HepG2 (cell line): ENCODE data around the gene PRADC1. TPM values are rescaled to one million over a fixed set of nuclear protein-coding genes. Genes with fewer than 3 reads are reported as not detected.

Source experiments
- ARNT ChIP-seq: fragments of 450-650 bp; IDR thresholded peaks from 2 replicates; pipeline ENCODE4 v1.6.1; 2017
- BORCS8-MEF2B ChIP-seq: sonication (generic); formaldehyde crosslinking; IDR thresholded peaks from 2 replicates; pipeline ENCODE4 v1.8.0; 2022; ENCODE audit warnings: mild to moderate bottlenecking, missing genetic modification reagents
- CENPBD1 ChIP-seq: sonication (generic); formaldehyde crosslinking; IDR thresholded peaks from 2 replicates; pipeline ENCODE4 v1.8.0; 2022; ENCODE audit warnings: missing genetic modification reagents, low read depth, mild to moderate bottlenecking, borderline replicate concordance
- ETV5 ChIP-seq: IDR thresholded peaks from 2 replicates; pipeline ENCODE4 v1.6.1; 2018; ENCODE audit warnings: missing biosample characterization, missing genetic modification reagents, inconsistent platforms, borderline replicate concordance
- FOXO1 ChIP-seq: sonication (generic); formaldehyde crosslinking; IDR thresholded peaks from 2 replicates; pipeline ENCODE4 v1.4.0; 2020; ENCODE audit warnings: missing genetic modification reagents
- FOXP1 ChIP-seq, 2 experiments: fragments of 450-650 bp in 1 of 2; IDR thresholded peaks; 2 replicates each; pipeline ENCODE4 v1.6.1; 2017 to 2018; ENCODE audit warnings: antibody characterized with exemption in 1 of 2
- GTF3A ChIP-seq: sonication (generic); formaldehyde crosslinking; conservative IDR thresholded peaks from 2 replicates; pipeline ENCODE4 v1.4.0; 2020; ENCODE audit warnings: mild to moderate bottlenecking, missing genetic modification reagents
- HMGA1 ChIP-seq: sonication (generic); formaldehyde crosslinking; conservative IDR thresholded peaks from 2 replicates; pipeline ENCODE4 v1.4.0; 2020; ENCODE audit warnings: missing genetic modification reagents
- HOXD1 ChIP-seq: sonication (generic); formaldehyde crosslinking; IDR thresholded peaks from 2 replicates; pipeline ENCODE4 v1.5.0; 2020; ENCODE audit warnings: missing genetic modification reagents
- KDM2A ChIP-seq: sonication (generic); formaldehyde crosslinking; IDR thresholded peaks from 2 replicates; pipeline ENCODE4 v1.4.0; 2020; ENCODE audit warnings: low read depth, missing genetic modification reagents, borderline replicate concordance
- MXD3 ChIP-seq: IDR thresholded peaks from 2 replicates; pipeline ENCODE4 v1.6.1; 2016; ENCODE audit warnings: mild to moderate bottlenecking, missing biosample characterization, missing genetic modification reagents
- NCOA2 ChIP-seq: sonication (generic); formaldehyde crosslinking; IDR thresholded peaks from 2 replicates; pipeline ENCODE4 v1.8.0; 2022; ENCODE audit warnings: inconsistent platforms
- NFKB2 ChIP-seq: sonication (generic); formaldehyde crosslinking; IDR thresholded peaks from 2 replicates; pipeline ENCODE4 v1.4.0; 2020; ENCODE audit warnings: missing genetic modification reagents, borderline replicate concordance
- PHF21A ChIP-seq: sonication (generic); formaldehyde crosslinking; IDR thresholded peaks from 2 replicates; pipeline ENCODE4 v1.5.0; 2020; ENCODE audit warnings: mild to moderate bottlenecking, missing genetic modification reagents
- RAD21 ChIP-seq: fragments of 450-650 bp; formaldehyde crosslinking; IDR thresholded peaks from 2 replicates; pipeline ENCODE4 v1.5.0; 2020; ENCODE audit warnings: mild to moderate bottlenecking
- RCOR2 ChIP-seq: IDR thresholded peaks from 2 replicates; pipeline ENCODE4 v1.6.1; 2016; ENCODE audit warnings: missing biosample characterization, missing genetic modification reagents
- SP140L ChIP-seq: sonication (generic); formaldehyde crosslinking; IDR thresholded peaks from 2 replicates; pipeline ENCODE4 v1.4.0; 2020; ENCODE audit warnings: missing genetic modification reagents, borderline replicate concordance
- SUZ12 ChIP-seq: fragments of 150-350 bp; IDR thresholded peaks from 2 replicates; pipeline ENCODE4 v1.6.1; 2014; ENCODE audit warnings: low read depth, low read length
- TFE3 ChIP-seq: IDR thresholded peaks from 2 replicates; pipeline ENCODE4 v1.6.1; 2016
- TP53 ChIP-seq: sonication (generic); formaldehyde crosslinking; conservative IDR thresholded peaks from 2 replicates; pipeline ENCODE4 v1.4.0; 2020; ENCODE audit warnings: missing genetic modification reagents
- XRCC5 ChIP-seq: fragments of 200-400 bp; formaldehyde crosslinking; optimal IDR thresholded peaks from 2 replicates; pipeline ENCODE3; 2017; ENCODE audit warnings: mild to moderate bottlenecking, low read length
- YY1 ChIP-seq: IDR thresholded peaks from 2 replicates; pipeline ENCODE4 v1.6.1; 2011; ENCODE audit warnings: low read length, low read depth, moderate library complexity, mild to moderate bottlenecking; ENCODE audit not compliant: insufficient read depth, insufficient replicate concordance
- ZBTB20 ChIP-seq: sonication (generic); formaldehyde crosslinking; IDR thresholded peaks from 2 replicates; pipeline ENCODE4 v1.8.1; 2023; ENCODE audit warnings: missing genetic modification reagents, low read depth, mild to moderate bottlenecking, borderline replicate concordance
- ZBTB3 ChIP-seq: sonication (generic); formaldehyde crosslinking; IDR thresholded peaks from 2 replicates; pipeline ENCODE4 v1.4.0; 2020; ENCODE audit warnings: low read depth, mild to moderate bottlenecking, moderate library complexity, missing genetic modification reagents, borderline replicate concordance
- ZFYVE20 ChIP-seq: sonication (generic); formaldehyde crosslinking; IDR thresholded peaks from 2 replicates; pipeline ENCODE4 v1.8.0; 2023; ENCODE audit warnings: low read depth, mild to moderate bottlenecking, moderate library complexity, missing genetic modification reagents, borderline replicate concordance
- ZNF24 ChIP-seq: fragments of 450-650 bp; IDR thresholded peaks from 2 replicates; pipeline ENCODE4 v1.6.1; 2017; ENCODE audit warnings: antibody characterized with exemption, mild to moderate bottlenecking
- ZNF264 ChIP-seq: sonication (generic); formaldehyde crosslinking; IDR thresholded peaks from 2 replicates; pipeline ENCODE4 v1.4.0; 2020; ENCODE audit warnings: missing genetic modification reagents
- polyA plus RNA-seq, 8 experiments: library from polyadenylated mRNA; depleted of rRNA in 3 of 8; stranded (reverse) in 7 of 8; unstranded in 1 of 8; fragments of >200 nt; fragmentation: Illumina TruSeq in 4 of 8; extraction: Trizol in 4 of 8; gene quantifications; 2 replicates each; pipeline versions ENCODE4 v1.2.1 to v1.2.3, GENCODE V29; 2011 to 2016; ENCODE audit warnings: low read depth in 4 of 8, missing spikeins in 1 of 8, mixed read lengths in 1 of 8; ENCODE audit not compliant: insufficient read depth in 1 of 8
- total RNA-seq, 5 experiments: library from RNA; depleted of rRNA; stranded (reverse); fragments of >200 nt; fragmentation: Illumina TruSeq; extraction: Trizol; gene quantifications; 2 replicates each; pipeline ENCODE4 v1.2.3, GENCODE V29; 2016; ENCODE audit warnings: low read depth in 1 of 5
- TF ChIP-seq, protein P1 (sequence below): sonication (generic); formaldehyde crosslinking; IDR thresholded peaks from 2 replicates; pipeline ENCODE4 v1.5.0; 2020; ENCODE audit warnings: mild to moderate bottlenecking, missing genetic modification reagents

Gene PRADC1
- total and polyA plus RNA-seq, 2 of the 13 experiments (the other 11 are each of a cell fraction or from before 2014, with no cell fraction given) = 12.1 to 37.2 TPM

- TF ChIP-seq KDM2A (CRISPR knock-in tag) (peak; percentile 87), HOXD1 (CRISPR knock-in tag) (peak; percentile 60; the same call in 1 of the 2 replicates), MXD3 (CRISPR knock-in tag) (peak; percentile 99), NFKB2 (CRISPR knock-in tag) (peak; percentile 71; the same call in 1 of the 2 replicates), ETV5 (CRISPR knock-in tag) (peak; percentile 45), GTF3A (CRISPR knock-in tag) (no peak), HMGA1 (CRISPR knock-in tag) (no peak), TP53 (CRISPR knock-in tag) (no peak; the same call in 1 of the 2 replicates), SP140L (CRISPR knock-in tag) (peak; percentile 65; the same call in 1 of the 2 replicates), ZNF264 (CRISPR knock-in tag) (no peak), BORCS8-MEF2B (peak; percentile 58), RCOR2 (no peak), SUZ12 (no peak), CENPBD1 (CRISPR knock-in tag) (no peak), XRCC5 (no peak), ZBTB3 (no peak), ZNF24 (no peak; the same call in 1 of the 2 replicates), FOXP1 (IDR thresholded peaks at IDR 0.05) (no peak), FOXP1 (CRISPR knock-in tag; IDR thresholded peaks at IDR 0.05) (no peak; the same call in 1 of the 2 replicates), ZBTB20 (CRISPR knock-in tag) (peak; percentile 20; the same call in 1 of the 2 replicates), ARNT (no peak), NCOA2 (CRISPR knock-in tag) (no peak), TFE3 (no peak; the same call in none of the 2 replicates), RAD21 (CRISPR knock-in tag) (peak; percentile 69; the same call in 1 of the 2 replicates), ZFYVE20 (CRISPR knock-in tag) (no peak), YY1 (peak; percentile 99), FOXO1 (CRISPR knock-in tag) (no peak), PHF21A (CRISPR knock-in tag) (no peak; the same call in 1 of the 2 replicates)
- TF ChIP-seq, protein P1, sequence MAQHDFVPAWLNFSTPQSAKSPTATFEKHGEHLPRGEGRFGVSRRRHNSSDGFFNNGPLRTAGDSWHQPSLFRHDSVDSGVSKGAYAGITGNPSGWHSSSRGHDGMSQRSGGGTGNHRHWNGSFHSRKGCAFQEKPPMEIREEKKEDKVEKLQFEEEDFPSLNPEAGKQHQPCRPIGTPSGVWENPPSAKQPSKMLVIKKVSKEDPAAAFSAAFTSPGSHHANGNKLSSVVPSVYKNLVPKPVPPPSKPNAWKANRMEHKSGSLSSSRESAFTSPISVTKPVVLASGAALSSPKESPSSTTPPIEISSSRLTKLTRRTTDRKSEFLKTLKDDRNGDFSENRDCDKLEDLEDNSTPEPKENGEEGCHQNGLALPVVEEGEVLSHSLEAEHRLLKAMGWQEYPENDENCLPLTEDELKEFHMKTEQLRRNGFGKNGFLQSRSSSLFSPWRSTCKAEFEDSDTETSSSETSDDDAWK (CRISPR knock-in tag) = no peak
Observed at GRCh38 chr2:73214120-73215035, 18.7 kb downstream of the PRADC1 start, which contains the start of gene SMYD5 (continued).
